HPDE6-E6E7 (cell line): ENCODE measurements around the gene DAPK1.
"Not testable (repeated sequence)": the region's sequence is repeated elsewhere in the genome, so short reads cannot be mapped to it uniquely, and the experiment has no call there.

Source experiments
- DNase-seq: peaks from one replicate; pipeline ENCODE4 v3.0.0; 2011; ENCODE audit warnings: missing footprints; ENCODE audit errors: extremely low spot score

Gene DAPK1

GRCh38 chr9:87498046-87498810, 561 bp downstream of the DAPK1 start:
- DNase-seq, result no peak

DNA sequence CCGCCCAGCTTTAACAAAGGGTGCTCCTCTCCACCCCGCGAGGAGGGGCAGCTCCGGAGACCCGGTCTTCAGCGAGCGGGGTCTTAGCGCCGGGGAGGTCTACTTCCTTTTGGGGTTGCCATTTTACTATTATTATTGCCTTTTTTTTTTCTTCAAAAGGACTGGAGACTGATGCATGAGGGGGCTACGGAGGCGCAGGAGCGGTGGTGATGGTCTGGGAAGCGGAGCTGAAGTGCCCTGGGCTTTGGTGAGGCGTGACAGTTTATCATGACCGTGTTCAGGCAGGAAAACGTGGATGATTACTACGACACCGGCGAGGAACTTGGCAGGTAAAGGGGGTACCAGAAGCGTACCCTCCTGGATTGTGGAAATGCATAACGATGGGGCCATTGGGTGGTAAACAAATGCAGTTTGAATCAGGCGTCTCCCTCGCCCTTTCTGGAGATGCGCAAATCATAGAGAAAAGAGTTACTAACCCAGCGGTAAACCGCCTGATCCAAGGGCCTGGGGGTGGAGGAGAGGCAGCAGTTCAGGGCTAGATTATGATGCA, 1.2 kb downstream of the DAPK1 start:
- no peak for DNase-seq

DNA sequence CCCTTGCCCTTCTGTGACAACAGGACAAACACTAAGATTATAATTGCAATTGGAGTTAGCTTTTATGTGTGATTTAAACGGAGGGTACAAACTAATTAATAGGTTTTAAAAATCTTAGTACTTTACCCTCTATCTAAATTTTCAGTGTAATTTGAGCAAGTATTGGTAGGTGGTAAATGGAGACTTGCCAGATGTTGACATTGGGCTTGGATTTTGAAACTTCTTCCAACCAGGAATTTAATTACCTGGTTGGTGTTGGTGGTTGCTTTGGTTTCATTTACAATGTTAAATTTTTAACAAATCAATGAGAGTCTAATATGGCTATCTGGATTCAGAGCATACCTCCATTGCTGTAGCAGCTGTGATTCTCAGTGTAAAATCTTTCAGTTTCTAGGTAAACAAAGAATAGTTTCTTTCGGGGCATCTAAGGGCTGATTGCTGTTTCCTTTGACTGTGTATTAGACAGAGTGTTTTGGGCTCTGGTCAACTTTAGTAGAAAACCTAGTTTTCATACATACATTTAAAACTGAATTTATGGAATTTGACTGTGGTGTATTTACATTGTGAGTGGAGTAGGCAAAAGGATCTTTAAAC, 1.9 kb downstream of the DAPK1 start:
- DNase-seq, result no peak

DNA sequence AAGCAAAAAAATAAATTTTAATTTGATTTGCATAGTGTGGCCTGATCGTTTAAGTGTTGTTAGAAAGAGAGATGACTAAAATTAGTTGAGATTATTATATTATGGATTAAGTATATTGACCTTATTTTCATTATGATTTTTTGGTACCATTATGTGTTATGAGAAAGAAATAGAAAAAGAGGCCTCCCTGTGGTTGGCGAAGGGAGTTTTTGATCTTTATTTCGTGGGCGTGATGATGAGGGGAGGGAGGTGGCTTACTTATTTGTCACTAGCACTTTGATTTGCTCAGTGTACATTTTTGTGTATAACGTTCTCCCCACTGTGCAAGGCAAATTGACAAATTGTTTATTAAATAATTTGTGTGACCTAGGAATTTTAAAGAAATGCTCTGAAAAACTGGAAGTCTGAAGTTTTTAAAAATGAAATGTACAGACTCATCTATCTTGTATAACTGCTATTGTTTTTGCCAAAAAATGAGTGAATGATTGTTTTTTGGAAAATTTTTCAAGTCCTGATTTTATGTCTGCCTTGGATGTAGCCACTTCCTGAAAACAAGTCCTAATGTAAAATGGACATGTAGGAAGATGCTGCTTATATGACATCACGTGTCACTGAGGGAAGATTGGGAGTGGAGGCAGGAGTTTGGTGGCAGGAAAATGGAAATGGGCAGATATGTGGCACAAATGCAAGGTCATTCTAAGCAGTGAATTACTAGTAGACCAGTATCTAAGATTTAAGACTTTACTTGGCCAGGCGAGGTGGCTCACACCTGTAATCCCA, 3.0 kb downstream of the DAPK1 start:
- DNase-seq, result no peak

DNA sequence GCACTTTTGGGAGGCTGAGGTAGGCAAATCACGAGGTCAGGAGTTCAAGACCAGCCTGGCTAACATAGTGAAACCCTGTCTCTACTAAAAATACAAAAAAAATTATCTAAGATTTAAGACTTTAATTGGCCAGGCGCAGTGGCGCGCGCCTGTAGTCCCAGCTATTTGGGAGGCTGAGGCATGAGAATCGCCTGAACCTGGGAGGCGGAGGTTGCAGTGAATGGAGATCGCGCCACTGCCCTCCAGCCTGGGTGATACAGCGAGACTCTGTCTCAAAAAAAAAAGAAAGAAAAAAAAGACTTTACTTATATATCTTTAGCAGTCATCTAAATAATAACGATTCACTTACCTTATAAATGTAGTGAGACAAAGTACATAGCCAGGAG, 3.6 kb downstream of the DAPK1 start:
- not testable (repeated sequence) for DNase-seq

- DNase-seq, result no peak
Measured at GRCh38 chr9:87501806-87502205, 4.1 kb downstream of the DAPK1 start.

DNA sequence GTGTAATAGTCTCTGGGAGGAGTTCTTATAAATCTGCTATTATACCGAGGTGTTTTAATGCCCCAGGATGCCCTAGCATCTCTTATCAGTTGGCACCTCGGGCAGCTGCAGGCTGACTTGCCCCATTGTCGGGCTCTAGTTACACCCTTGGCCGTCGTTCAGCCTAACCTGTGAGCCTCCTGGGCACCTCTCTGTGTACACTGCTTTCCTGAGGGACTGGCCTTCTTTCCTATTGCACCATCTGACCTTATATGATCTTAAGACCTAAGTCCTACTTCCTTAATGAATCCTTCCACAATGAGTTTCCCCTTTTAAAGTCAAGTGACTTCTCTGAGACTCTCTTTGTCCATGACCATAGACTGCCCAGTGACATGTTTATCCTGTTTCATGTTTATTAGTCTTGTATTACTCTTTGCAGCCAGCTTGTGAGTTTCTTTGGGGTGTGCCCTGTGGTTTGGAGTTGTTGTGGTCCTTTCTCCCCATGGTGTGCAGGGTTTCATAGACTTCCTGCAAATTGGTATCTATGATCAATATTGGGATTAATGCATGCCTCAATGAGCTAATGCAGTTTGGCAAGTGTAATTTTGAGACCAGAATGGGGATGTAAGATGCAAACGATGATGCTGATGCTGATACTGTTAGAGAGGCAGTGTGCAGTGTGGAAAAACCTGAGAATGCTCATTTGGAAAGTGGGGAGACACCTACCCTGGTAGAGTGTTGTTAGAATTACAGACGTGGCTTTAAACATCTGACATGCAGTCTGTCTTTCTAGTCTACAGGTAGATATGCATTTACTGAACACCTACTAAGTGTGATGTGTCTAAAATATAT, 4.9 kb downstream of the DAPK1 start:
- no peak for DNase-seq

DNA sequence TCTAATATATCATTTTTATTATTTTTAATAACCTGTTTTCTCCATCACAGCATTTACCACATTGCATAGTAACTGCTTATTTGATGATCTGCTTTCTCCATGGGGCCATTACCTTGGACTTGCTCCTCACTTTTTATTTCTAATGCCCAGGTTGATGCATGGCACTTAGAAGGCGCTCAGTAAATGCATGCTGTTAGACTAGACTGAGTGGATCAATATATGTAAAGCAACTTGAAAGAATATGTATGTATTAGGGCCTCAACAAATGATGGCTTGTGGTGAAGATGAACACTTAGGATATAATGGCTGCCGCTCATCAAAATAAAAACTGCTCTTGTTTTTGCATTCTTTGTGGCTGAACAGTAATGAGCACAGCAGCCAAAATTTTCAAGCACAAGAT, 5.8 kb downstream of the DAPK1 start:
- DNase-seq, result no peak

DNA sequence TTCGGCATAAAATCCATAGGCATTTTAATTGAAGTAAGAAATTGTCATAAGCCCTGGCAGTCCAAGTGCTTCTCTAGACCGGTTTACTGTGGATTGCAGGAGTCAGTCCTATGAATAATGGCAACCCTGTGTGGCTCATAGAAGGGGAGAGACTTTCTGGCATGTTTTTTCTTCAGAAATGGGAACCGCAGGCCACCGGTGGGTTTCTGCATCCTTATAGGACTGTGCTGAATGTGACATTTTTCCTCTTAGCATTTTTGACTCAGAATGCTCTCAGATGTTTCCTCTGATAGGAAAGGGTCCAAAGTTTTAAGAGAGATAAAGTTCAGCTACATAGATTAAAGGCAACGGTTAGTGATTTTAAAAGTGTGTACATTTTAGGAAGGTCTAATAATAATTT, 6.3 kb downstream of the DAPK1 start:
- no peak for DNase-seq

DNA sequence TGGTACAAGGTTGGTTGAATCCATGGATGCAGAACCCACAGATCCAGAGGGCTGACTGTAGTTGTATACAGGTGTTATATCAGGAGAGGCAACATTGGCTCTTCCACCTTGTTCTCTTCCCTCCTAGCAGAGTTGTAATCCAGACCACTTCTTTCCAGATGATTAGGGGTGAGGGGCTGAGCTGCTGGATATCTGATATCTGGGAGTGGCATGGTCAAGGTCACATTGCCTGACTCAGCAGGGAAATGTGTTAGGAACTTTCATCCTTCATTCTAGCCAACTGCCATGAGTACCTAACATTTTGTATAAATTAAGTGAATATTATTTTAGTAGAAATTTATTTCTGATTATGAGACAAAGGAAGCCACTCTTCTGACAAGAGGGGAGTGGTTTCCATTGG, 7.3 kb downstream of the DAPK1 start:
- no peak for DNase-seq

DNA sequence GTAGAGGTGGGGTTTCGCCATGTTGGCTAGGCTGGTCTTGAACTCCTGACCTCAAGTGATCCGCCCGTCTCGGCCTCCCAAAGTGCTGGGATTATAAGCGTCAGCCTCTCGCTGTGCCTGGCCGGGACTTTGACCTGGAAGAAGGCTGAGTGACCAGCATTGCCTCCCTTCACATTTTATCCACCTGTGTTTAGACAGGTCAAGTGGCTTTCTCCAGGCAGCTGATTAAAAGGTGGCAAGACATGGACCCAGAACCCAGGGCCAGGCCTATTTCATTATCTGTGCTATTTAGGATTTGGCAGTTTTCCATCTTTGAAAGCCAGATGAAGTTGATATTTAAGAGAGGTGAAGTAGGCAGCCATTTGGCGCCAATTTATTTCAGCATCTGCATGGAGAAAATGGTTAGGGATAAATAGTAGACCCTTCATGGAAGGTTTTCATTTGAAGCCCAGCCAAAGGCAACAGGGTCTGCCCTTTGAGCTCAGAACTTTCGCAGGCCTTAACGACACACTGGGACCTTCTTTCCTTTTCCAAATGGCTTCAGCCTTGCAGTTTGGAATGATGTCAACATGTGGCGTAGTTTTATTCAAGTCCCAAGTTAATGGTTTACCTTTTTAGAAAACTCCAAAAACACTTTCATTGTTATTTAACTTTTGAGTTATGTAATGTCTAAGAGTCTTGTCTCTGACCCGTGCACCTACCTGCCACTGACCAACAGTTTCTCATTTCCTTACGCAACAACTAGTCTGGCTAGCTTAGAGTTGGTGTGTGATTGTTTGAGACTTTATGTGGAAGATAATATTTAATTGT, 8.4 kb downstream of the DAPK1 start:
- DNase-seq, result no peak

DNA sequence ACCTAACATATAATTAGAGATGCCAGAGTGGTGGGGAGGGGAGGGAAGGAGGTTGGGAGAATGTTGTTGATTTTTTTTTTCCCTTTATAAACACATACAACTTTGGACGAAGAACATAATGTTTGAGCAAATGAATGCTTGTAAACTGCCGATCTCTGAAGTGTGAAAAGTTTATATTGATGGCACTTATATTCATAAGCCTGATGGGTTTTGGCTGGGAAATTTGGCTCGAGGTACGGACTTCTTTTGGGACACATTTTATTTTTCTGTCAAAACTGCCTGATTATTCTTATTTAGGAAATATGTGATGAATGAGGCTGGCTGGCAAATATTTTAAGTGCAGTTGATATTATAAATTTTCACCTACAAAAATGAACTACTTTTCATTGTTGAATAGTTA, 9.9 kb downstream of the DAPK1 start:
- no peak for DNase-seq

- DNase-seq, result no peak
Measured at GRCh38 chr9:87510252-87510683, 12.6 kb downstream of the DAPK1 start.

GRCh38 chr9:87512311-87512710, 14.6 kb downstream of the DAPK1 start:
- DNase-seq, result no peak

DNA sequence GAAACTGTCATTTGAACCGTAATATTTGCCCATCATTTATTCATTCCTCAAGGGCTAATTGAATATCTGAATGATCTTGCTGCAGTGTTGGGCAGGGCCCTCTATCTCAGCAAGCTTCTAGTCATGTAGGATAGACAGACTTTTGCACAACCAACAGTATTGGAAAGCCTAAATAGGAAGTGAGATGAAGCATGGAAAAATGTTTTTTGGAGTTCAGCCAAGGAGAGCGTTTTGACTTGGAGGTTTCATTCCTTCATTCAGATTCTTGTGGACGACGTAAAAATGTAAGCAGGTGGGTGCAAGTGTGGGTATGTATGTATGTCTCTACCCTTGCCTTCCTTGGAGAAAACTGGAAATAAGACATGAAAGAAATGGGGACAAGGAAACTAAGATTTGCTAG, 15.5 kb downstream of the DAPK1 start:
- no peak for DNase-seq

GRCh38 chr9:87513880-87514535, 16.3 kb downstream of the DAPK1 start:
- DNase-seq, result no peak

GRCh38 chr9:87515006-87515405, 17.3 kb downstream of the DAPK1 start:
- no peak for DNase-seq

DNA sequence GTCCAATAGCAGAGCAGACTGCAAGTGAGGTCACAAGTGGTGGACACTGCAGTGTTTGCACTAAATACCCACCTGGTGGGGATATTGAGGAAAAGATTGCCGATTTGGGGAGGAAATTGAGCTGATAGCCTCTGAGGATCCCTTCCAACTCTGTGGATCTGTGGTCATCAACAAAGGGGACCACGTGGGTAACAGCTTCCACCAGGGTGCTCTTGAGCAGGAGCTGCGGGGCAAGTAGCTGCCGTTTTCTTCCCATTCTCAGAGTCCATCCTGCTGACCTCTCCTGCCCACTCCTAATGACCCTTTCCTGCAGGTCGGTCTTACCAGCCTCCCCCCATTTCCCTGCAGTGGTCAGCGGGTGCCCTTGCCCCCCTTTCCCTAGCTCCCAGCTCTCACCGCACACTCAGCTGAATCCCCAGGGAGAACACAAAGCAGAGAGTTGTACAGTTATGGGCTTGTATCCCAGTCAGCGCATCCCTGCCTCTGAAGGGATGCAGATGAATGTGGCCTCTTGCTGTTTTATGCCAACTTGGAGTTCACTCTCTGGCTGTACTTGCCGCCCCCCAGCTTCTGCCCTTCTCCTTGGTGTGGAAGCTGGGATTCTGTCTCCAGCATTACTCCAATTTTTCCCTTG, 18.0 kb downstream of the DAPK1 start:
- DNase-seq, result no peak

- DNase-seq, result no peak
Measured at GRCh38 chr9:87516222-87516925, 18.7 kb downstream of the DAPK1 start.
